HG03064 (cell line): ENCODE data around the gene UROC1.

Experiments
- ATAC-seq: cut with Tn5 transposase; IDR thresholded peaks from one replicate; pipeline ENCODE4 v1.9.1; 2021; ENCODE audit warnings: low read depth; ENCODE audit not compliant: unreplicated experiment

The UROC1 gene

GRCh38 chr3:126432361-126433104 lies 85.0 kb downstream of the UROC1 start:
- no peak for ATAC-seq
